ENCODE measurements around the gene FYB2. TPM values are rescaled to one million over a fixed set of nuclear protein-coding genes. Genes with fewer than 3 reads are reported as not detected.

FYB2 gene
- total RNA-seq, 1 donor from 2014 or later = 15.2 TPM

DNA sequence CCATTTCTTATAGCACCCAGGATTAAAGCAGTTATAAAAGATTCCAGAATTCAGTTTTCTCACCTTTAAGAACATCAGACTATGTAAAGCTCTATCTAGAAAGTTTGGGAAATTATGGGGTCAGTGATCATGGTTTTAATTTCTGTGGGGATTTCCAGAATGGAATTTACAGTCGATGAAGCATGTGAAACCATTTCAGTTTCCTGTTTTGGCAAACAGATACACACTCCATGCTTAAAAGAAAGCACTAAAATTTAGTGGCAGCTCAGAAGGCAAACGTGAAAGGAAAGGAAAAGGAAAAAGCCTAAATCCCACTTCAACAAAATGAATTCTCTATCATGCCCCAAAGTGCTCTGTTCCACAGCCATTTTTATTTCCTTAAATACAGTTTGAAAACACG, 60.4 kb downstream of the FYB2 start:
- ATAC-seq (no peak), DNase-seq (no peak)
- intact Hi-C loops (cut with micrococcal nuclease) = loop anchor here (5.0 kb wide), 1 partner anchor 64 kb away; no protein-coding TSS in a partner anchor

- peak; percentile 84 for ATAC-seq
- intact Hi-C loops (cut with micrococcal nuclease) = loop anchor here (5.0 kb wide), 1 partner anchor 64 kb away; no protein-coding TSS in a partner anchor
Measured at GRCh38 chr1:56758135-56758534, 61.1 kb downstream of the FYB2 start.

GRCh38 chr1:56755911-56756310, 63.3 kb downstream of the FYB2 start:
- intact Hi-C loops (cut with micrococcal nuclease) = loop anchor here (5.0 kb wide), 1 partner anchor 66 kb away; no protein-coding TSS in a partner anchor
- ATAC-seq (no peak), DNase-seq (no peak)

More at GRCh38 chr1:56758135-56758534, 61.1 kb downstream of the FYB2 start:
- DNase-seq = peak; percentile 53

DNA sequence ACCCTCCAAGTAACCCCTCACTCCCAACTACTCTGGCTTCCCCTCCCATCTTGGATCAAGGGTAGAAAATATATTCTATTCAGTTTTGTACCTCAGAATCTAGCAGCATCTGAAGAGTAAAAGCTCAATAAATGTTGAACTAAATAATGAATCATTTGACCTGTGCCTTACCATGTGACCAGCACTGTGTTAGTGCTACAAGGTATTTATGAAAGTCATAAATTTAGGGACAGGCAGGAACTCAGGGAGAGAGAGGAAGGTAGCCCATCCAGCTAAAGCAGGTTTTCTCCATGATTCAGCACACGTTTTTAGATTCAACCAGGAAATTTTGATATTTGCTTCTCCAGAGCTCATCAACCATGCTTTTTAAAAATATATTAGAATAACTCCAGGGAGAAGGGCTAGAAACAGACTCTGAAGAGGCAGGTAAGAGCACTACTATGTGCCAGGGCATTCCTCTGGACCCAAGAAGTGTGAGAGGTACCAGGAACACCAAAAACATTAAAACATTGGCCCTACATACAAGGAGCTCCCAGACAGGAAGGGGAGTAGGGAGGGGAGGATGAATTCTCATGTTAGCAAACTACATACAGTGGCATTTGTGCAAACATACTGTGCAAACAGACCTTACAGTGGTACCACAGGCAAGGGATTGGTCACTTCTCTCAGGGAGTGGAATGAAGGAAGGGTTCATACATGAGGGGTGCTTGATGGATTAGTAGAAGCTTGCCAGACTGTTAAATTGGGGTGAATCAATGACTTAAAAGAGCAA, 64.3 kb downstream of the FYB2 start:
- ATAC-seq (no peak), DNase-seq (no peak)
- intact Hi-C loops (cut with micrococcal nuclease) = loop anchor here (5.0 kb wide), 1 partner anchor 67 kb away; no protein-coding TSS in a partner anchor

GRCh38 chr1:56745231-56745630, 74.0 kb downstream of the FYB2 start:
- intact Hi-C loops (cut with micrococcal nuclease) = no loop called here
- no peak for ATAC-seq
- no peak for DNase-seq

GRCh38 chr1:56728964-56729363, 90.2 kb downstream of the FYB2 start:
- no peak for DNase-seq
- no peak for ATAC-seq
- intact Hi-C loops (cut with micrococcal nuclease) = no loop called here

DNA sequence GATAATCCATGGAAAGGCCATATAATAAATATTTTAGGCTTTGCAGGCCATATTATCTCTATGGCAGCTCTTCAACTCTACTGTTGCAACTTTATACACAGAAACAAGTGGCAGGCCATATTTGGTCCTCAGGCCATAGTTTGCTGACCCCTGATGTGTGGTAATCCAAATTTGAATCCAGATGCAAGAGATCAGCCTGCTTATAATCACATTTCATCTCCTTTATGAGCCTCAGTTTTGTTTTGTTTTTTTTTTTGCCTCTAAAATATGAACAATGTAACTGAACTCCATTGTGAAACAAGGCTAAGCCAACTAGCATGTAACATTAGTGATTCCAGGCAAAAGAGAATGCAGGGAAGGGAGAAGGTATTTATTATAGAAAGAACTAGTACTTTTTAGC, 92.5 kb downstream of the FYB2 start:
- DNase-seq = no peak
- intact Hi-C loops (cut with micrococcal nuclease) = no loop called here
- no peak for ATAC-seq

DNA sequence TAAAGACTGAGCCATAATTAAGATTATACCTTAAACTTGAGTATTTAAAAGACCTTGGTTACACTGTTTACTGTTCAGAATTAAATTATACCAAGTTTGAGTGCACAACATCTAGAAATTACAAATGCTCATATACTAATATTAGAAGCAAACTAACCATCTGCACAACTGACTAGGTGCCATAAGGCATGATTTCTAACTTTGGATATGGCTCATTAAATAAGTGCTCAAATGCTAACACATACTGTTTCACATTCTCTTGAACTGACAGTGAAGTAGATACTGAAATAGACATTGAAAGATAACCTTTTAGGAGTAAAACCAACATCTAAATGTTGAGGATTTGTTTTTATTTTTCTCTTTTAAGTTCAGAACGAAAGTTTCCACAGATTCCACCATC, 100.0 kb downstream of the FYB2 start:
- DNase-seq (no peak), ATAC-seq (peak; percentile 34)
- intact Hi-C loops (cut with micrococcal nuclease) = loop anchor here (10.0 kb wide), 1 partner anchor 1434 kb away; no protein-coding TSS in a partner anchor

GRCh38 chr1:56715156-56715555, 104.0 kb downstream of the FYB2 start:
- DNase-seq (no peak), ATAC-seq (no peak)
- intact Hi-C loops (cut with micrococcal nuclease) = loop anchor here (10.0 kb wide), 1 partner anchor 1430 kb away; no protein-coding TSS in a partner anchor

GRCh38 chr1:56713112-56713511, 106.1 kb downstream of the FYB2 start:
- ATAC-seq = no peak
- intact Hi-C loops (cut with micrococcal nuclease) = loop anchor here (10.0 kb wide), 1 partner anchor 1428 kb away; no protein-coding TSS in a partner anchor

GRCh38 chr1:56712150-56712549, 107.1 kb downstream of the FYB2 start:
- intact Hi-C loops (cut with micrococcal nuclease) = loop anchor here (10.0 kb wide), 1 partner anchor 1427 kb away; no protein-coding TSS in a partner anchor
- ATAC-seq = no peak
- DNase-seq = no peak

More at GRCh38 chr1:56713112-56713511, 106.1 kb downstream of the FYB2 start:
- no peak for DNase-seq

DNA sequence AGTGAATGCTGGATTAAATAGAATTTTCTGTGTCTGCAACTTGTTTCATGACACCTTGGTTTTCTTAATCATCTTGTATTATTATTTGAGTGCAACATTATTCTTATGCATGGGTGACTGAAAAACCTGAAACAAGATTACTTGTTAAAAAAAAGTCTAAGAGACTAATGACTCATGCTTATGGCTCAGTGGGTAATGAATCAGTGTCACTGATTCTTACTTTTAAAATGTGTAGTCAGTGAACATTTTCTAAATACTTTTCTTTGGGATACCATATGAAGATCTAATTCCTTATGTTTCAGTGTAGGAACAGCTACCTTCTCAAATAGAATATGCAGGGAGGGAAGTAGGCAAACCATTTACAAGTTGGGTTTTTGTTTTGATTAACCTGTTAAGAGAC, 108.6 kb downstream of the FYB2 start:
- DNase-seq (no peak), ATAC-seq (no peak)
- intact Hi-C loops (cut with micrococcal nuclease) = loop anchor here (10.0 kb wide), 1 partner anchor 1426 kb away; no protein-coding TSS in a partner anchor

- intact Hi-C loops (cut with micrococcal nuclease) = loop anchor here (10.0 kb wide), 1 partner anchor 1425 kb away; no protein-coding TSS in a partner anchor
- no peak for DNase-seq
- peak; percentile 55 for ATAC-seq
Measured at GRCh38 chr1:56709995-56710394, 109.2 kb downstream of the FYB2 start.

DNA sequence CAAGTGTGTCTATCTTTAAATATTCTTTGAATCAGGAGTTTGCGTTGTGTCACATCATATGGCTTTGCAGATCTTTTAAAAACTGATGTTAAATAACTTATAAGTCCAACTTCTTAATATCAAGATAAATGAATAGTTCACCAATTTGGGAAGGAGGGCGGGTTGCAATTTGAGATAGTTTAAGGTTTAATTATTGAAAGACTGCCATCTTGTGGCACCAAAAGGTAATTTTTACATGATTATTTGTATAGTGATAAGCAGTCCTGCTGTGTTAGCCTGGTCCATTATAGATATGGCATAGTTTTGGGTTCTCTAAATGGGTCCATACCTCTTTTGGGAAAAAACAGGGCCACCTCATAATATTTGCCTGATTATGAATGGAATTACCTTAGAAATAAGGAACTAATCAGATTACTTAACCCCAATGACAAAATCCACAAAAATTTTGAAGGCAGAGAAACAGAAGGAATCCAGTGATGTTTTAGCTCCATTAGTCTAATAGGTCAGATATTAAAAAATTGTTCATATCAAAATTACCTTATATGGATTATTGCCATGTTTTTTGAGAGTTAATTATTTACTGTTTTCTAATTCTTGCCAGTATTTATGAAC, 109.8 kb downstream of the FYB2 start:
- DNase-seq (no peak), ATAC-seq (peak; percentile 70)
- intact Hi-C loops (cut with micrococcal nuclease) = no loop called here

DNA sequence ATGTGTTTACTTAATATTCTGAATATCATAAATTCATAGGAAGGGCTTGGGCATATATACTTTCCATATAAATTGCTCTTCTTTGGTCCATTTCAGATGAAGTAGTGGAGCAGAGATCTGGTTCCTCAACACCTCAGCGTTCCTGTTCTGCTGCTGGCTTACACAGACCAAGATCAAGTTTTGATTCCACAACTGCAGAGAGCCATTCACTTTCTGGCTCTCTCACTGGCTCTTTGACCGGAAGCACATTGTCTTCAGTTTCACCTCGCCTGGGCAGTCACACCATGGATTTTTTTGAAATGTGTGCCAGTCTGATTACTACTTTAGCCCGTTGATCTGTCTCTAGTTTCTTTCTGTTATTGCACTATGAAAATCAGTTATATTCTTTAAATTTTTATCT, 111.8 kb downstream of the FYB2 start:
- intact Hi-C loops (cut with micrococcal nuclease) = no loop called here
- ATAC-seq (no peak), DNase-seq (no peak)

- intact Hi-C loops (cut with micrococcal nuclease) = no loop called here
- DNase-seq (no peak), ATAC-seq (no peak)
Measured at GRCh38 chr1:56703747-56704146, 115.5 kb downstream of the FYB2 start.

- intact Hi-C loops (cut with micrococcal nuclease) = no loop called here
- no peak for DNase-seq
Measured at GRCh38 chr1:56696663-56697062, 122.5 kb downstream of the FYB2 start.

DNA sequence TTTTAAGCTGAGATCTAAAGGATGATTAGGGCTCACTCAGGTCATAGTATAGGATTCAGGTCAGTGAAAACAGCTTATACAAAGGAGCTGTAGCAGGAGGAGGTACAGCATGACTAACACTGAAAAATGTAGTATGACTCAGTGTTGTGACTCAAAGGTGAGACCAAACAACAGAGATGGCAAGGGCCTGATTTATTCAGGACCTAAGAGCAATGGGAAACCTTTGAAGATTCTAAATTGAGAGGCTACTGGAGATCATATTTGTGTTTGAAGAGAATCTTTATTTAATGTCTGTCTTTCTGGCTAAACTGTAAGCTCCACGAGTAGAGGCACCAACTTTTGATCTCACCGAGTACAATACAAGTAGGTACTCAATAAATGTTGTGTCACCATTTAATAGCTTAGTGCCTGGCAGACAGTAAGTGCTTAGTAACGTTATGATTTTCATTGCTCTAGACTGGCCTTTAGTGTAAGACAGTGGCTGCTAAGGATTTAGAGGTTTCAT, 130.6 kb downstream of the FYB2 start:
- intact Hi-C loops (cut with micrococcal nuclease) = no loop called here
- DNase-seq = no peak
- peak; percentile 44 for ATAC-seq

More at GRCh38 chr1:56696663-56697062, 122.5 kb downstream of the FYB2 start:
- no peak for ATAC-seq

GRCh38 chr1:56686169-56686568, 133.0 kb downstream of the FYB2 start:
- no peak for ATAC-seq
- intact Hi-C loops (cut with micrococcal nuclease) = no loop called here

GRCh38 chr1:56683569-56683968, 135.6 kb downstream of the FYB2 start:
- no peak for ATAC-seq
- DNase-seq = no peak
- intact Hi-C loops (cut with micrococcal nuclease) = no loop called here

More at GRCh38 chr1:56686169-56686568, 133.0 kb downstream of the FYB2 start:
- no peak for DNase-seq
